ENCODE measurements around the gene CCNL2. TPM values are rescaled to one million over a fixed set of nuclear protein-coding genes. Genes with fewer than 3 reads are reported as not detected.

The CCNL2 gene
- total and polyA plus RNA-seq, 2 of the 13 experiments (the other 11 are each of a cell fraction or from before 2014, with no cell fraction given): 105 to 340 TPM

- no peak for TF ChIP-seq ZMAT5 (CRISPR knock-in tag; IDR thresholded peaks at IDR 0.05; ENCODE audit: borderline replicate concordance, low read depth)
- TF ChIP-seq ZNF816 (CRISPR knock-in tag; IDR thresholded peaks at IDR 0.05; ENCODE audit: borderline replicate concordance): no peak
- TF ChIP-seq CCAR2 (optimal IDR thresholded peaks at IDR 0.05; ENCODE audit: low read depth, low read length): no peak
- no peak for TF ChIP-seq SNRNP70 (IDR thresholded peaks at IDR 0.05; ENCODE audit: low read depth, low read length)
- no peak for TF ChIP-seq GZF1 (CRISPR knock-in tag; IDR thresholded peaks at IDR 0.05)
- TF ChIP-seq ZBTB10 (CRISPR knock-in tag; IDR thresholded peaks at IDR 0.05; ENCODE audit: borderline replicate concordance): peak; percentile 35; the same call in 1 of the 2 replicates
- peak; percentile 61; the same call in 1 of the 2 replicates for TF ChIP-seq TSC22D2 (CRISPR knock-in tag; IDR thresholded peaks at IDR 0.05; ENCODE audit: borderline replicate concordance)
- 0 out of 2 replicates have a peak, but pooled peaks have one; percentile 41 for TF ChIP-seq ZNF616 (CRISPR knock-in tag; IDR thresholded peaks at IDR 0.05; ENCODE audit: low read depth)
- TF ChIP-seq FOXA1 (IDR thresholded peaks at IDR 0.05): no peak
- TF ChIP-seq FOXA1 (CRISPR knock-in tag; IDR thresholded peaks at IDR 0.05): peak; percentile 97
- TF ChIP-seq ZBTB42 (CRISPR knock-in tag; IDR thresholded peaks at IDR 0.05): peak; percentile 39; the same call in 1 of the 2 replicates
- TF ChIP-seq ZNF543 (CRISPR knock-in tag; IDR thresholded peaks at IDR 0.05): peak; percentile 85; the same call in 1 of the 2 replicates
- 0 out of 2 replicates have a peak, but pooled peaks have one; percentile 60 for TF ChIP-seq MTERF4 (CRISPR knock-in tag; IDR thresholded peaks at IDR 0.05)
- no peak for TF ChIP-seq SOX6 (IDR thresholded peaks at IDR 0.05)
- peak; percentile 71 for TF ChIP-seq SOX6 (CRISPR knock-in tag; IDR thresholded peaks at IDR 0.05)
- peak; percentile 80 for TF ChIP-seq PHF21A (CRISPR knock-in tag; IDR thresholded peaks at IDR 0.05)
- peak; percentile 58; the same call in 1 of the 2 replicates for TF ChIP-seq ZNF691 (CRISPR knock-in tag; IDR thresholded peaks at IDR 0.05; ENCODE audit: borderline replicate concordance, low read depth)
- peak; percentile 68; the same call in 1 of the 2 replicates for TF ChIP-seq MYPOP (CRISPR knock-in tag; IDR thresholded peaks at IDR 0.05)
- no peak for TF ChIP-seq ZNF232 (CRISPR knock-in tag; IDR thresholded peaks at IDR 0.05; ENCODE audit: borderline replicate concordance)
- TF ChIP-seq NAIF1 (CRISPR knock-in tag; IDR thresholded peaks at IDR 0.05; ENCODE audit: borderline replicate concordance): no peak
- TF ChIP-seq TRAFD1 (CRISPR knock-in tag; IDR thresholded peaks at IDR 0.05; ENCODE audit: borderline replicate concordance): peak; percentile 35; the same call in 1 of the 2 replicates
These were observed 22.2 kb upstream of the CCNL2 start, which contains the start of gene ANKRD65 (continued) for GRCh38 chr1:1421147-1421906.
